Nucleus accumbens (tissue), 56 donors: ENCODE measurements around the gene APBB2.

Experiments
- DNase-seq, 56 donors: peaks; one replicate each; lab custom pipeline; 2025; lab: John Stamatoyannopoulos, UW

APBB2 gene

DNA sequence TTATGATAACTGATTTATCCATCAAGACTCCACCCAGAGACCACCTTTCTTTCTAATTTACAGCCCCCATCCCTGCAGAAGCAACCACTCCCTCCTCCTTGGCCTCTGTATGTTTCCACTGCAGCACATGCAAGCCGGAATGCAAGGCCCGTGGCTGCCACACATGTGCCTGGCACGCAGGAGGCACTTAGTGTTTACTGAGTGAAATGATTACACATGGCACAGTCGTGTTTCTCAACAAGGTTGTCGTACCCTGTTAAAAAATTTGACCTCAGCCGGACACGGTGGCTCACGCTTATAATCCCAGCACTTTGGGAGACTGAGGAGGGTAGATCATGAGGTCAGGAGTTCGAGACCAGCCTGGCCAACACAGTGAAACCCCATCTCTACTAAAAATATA is 104.3 kb downstream of the APBB2 start:
- DNase-seq, result no peak

DNA sequence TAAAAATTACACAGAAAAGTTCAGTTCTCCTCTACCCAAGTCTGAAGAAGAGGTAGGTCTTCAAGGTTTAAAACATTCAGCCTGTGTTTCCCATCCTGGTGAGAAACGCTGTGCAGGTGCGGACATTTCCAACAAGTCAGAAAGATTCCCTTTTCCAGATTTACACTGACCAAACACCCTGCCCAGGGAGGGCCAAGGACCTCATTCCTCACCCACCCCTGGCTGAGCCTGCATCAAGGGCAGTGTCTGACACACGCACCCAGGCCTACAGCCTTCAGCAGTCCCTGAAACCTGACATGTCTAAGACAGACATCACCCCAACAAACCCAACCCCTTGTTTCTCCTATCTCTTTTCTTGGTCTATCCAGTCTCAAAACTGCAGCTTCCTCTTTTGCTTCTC is 105.9 kb downstream of the APBB2 start:
- no peak for DNase-seq

DNA sequence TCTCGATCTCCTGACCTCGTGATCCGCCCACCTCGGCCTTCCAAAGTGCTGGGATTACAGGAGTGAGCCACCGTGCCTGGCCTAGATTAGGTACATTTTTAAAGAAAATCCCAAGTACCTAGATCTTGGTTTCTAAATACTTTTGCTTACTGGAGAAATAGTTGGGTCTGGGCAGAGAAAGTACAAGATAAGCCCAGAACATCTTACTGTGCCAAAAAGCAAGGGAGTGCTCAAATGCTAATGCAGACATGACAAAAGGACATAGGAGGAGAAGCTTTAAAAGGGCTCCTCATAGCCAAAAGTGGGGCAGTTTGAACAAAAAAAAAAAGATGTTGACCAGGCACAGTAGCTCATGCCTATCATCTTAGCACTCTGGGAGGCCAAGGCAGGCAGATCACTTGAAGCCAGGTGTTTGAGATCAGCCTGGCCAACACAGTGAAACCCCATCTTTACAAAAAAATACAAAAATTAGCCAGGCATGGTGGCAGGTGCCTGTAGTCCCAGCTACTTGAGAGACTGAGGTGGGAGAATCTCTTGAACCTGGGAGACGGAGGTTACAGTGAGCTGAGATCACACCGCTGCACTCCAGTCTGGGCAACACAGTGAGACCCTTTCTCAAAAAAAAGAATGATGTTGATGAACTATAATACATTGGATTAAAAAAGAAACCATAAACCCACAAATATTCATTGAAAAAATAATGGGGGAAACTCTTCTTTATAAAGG is 107.5 kb downstream of the APBB2 start:
- DNase-seq, result no peak

DNA sequence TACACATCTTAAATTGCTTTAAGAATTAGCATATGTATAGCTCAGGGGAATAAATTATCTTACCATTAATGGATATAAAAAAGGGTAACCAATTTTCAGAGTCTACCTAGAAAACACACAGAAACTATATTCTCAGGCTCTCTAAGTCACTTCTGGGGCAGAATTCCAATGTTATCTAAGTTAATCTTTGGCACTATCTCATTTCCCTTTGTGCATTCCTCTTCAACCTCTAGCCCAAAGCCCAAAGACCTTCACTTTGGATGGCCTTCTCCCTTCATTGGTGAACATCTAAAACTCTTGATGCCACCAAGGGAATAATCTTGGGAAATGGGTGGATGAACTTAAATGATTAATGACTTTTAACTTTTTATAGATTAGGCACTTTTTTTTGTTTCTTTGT is 108.3 kb downstream of the APBB2 start:
- DNase-seq, result no peak

DNA sequence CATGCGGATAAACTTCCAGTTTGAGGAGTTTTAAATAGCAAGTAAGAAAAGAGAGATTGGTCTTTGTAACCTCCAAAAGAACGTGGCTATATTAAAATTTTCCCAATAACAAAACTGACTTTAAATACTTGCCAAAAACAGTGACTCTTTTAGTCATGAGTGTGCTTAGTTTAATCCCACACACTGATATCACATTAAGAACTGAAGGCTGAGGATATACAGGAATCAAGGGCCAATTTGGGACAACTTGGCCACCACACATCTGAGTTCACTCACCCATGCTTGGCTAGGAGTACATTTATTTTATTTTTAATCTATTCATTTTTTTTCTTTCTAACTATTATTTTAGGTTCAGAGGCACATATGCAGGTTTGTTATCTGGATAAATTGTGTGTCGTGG is 110.2 kb downstream of the APBB2 start:
- no peak for DNase-seq

DNA sequence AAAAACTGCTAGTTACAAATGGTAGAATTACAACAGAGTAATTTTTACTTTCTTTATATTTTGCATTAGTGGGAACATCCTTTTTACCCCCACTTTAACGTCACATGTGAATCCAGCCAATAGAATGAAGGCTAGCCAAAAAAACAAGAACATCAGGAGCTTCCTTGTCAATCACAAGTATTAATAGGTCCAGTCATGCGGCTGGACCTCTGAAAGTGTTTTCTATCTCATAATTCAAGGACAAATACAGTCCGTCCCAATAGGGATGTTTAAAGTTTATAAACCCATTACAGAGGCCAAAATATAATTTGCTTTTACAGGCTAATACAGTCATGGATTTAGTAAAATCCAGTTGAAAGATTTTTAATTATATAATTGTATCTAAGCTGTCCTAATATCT is 110.7 kb downstream of the APBB2 start:
- no peak for DNase-seq

DNA sequence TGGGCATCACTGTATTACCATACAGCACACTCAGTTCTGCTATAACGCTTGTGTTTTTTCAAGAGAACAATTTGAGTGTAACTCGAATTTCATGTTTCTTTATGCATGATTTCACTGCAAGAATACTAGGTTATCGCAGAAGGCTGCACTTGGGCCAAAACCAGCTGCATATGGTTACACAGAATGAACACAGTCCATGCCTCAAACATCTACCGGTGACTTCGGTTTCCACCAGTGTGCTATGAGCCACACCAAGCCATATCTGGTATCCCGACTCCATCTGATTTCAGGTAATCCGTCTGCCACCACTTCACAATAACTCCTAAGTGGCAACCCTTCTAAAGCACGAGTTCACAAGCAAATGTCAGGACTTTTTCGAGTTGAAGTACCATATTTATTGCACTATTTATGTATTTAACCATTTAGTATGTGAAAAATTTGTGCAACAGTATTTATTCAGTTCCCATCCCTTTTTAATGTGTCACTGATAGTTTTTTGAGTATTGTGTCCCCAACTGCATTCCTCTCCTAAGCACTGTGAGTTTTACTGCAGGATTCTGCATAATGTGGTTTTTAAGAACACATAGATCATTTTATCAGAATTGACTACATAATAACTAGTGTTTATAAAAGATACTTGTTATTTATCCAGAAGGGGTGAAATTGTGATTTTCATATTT is 111.8 kb downstream of the APBB2 start:
- DNase-seq, result no peak

DNA sequence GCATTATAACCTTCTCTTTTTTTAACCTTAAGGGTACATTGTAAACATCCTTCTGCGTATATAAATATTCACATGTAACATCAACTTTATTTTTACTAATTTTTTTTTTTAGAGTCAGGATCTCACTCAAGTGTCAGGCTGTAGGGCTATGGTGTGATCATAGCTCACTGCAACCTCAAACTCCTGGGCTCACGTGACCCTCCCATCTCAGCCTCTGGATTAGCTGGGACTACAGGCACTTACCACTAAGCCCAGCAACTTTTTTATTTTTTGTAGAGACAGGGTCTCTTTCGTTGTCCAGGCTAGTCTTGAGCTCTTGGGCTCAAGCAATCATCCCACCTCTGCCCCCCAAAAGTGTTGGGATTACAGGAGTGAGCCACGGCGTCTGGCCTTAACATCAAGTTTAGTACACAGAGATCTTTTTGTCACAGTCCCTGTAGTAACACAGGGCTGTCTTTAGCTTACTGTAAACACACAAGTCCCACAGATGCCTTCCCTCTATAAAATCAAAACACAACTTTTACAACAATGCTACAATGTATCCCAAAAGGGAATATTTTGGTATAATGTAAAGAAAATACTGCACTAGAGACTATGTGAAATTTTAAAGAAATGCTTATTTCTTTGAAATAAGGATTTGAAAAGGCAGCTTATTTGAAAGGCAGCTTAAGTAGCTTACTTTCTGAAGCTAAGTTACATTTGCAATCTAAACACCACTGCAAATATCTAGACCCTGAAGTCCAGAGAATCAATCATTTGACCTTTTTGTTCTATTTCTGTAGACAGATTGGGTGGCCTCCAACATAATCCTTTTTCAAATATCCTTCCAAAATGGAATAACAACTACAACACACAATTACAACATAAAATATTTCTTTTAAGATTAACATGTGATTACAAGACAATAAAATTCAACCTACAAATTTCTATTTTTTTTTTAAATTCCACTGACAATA is 116.0 kb downstream of the APBB2 start:
- no peak for DNase-seq

DNA sequence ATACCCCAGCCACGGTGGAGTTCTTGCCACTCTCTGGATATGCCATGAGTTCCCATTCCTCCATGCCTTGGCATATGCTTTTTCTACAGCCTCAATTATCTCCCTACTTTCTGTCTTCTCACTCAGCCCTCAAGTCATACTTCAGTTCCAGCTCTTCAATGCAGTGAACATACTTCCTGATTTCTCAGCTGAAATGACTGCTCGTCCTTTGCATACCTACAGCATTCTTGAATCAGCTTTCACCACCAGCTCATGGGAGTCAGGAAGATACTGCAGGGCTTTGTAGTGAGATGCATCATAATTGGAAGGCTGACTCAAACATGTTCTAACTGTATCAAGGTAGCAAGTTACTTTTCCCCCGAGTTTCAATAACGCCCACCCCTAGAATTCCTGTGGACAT is 118.4 kb downstream of the APBB2 start:
- DNase-seq, result no peak

DNA sequence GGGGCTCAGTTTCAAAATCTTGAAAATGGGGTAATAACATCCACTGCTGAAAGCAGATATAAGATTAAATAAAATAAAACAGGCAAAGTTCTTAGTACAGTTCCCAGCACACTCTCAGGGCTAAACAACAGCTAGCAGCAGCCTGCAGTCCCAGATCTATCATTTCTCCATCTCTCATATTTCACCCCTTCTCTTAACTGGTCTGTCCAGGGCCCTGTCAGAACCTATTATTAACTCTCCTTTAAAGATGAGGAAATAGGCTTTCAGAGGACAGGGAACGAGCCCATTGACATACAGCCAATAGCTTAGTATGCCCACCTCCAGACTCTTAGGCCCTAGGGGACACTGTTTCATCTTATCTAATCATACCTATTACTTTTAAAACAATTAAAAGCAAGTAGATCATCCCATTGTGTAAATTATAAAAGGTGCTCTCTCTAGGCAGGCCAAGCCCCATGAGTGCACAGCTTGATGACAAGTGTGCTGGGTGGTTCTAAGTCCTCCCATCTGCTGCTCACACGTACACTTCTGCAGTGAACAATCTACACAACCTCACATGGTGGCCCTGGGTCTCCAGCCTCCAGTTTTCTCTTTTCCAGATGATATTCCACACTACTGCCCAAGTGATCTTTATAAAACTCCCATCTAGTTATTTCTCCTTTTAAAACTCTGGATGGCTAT is 119.0 kb downstream of the APBB2 start:
- DNase-seq, result no peak

DNA sequence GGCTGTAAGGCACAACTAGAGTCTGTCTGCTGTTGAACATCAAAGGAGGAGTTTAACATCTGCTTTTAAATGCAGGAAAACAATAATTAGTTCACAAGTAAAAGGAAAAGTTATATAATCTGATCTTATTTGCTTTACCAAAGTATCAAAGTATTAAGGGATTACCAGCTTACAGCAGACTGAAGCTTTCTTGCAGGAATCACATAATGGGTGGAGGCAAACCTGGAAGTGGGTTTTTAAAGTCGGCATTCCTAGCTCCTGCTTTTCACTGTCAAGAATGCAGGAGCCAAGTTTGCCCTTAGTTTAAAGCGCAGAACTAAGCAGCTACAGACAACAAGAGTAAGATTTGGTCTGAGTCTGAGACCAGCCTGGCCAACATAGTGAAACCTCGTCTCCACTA is 122.2 kb downstream of the APBB2 start:
- no peak for DNase-seq

DNA sequence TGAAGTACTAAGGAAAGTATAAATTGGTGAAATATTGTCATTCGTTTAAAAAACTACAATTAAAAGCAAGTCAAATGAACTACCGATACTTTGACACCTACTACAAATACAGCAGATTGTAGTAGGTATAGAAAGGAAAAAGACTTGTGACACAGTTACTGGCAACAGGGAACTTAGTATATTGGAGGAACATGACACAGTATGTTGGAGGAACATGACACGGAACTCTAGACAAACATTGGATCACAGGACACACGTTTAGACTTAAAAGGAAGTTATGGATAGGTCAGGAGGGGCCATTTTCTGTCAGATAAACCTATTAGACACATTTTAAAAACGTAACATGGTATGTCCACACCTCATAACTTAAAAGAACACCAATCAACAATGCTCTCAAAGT is 132.5 kb downstream of the APBB2 start:
- no peak for DNase-seq

DNA sequence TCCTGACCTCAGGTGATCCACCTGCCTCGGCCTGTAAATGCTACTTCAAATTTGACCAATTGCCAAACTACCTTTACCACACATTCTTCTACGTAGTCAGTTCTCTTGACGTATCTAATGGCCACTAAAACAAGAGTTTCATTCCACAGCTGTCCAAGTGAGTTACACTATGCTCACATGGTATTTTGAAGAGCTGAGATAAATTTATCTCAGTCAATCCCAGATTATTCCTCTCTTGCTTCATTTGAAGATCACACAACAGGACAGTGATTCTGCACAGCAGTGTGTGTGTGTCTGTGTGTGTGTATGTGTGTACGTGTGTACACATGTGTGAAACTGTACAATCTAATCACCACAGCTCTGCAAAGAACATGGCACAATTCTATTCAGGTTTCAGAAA is 133.4 kb downstream of the APBB2 start:
- no peak for DNase-seq

DNA sequence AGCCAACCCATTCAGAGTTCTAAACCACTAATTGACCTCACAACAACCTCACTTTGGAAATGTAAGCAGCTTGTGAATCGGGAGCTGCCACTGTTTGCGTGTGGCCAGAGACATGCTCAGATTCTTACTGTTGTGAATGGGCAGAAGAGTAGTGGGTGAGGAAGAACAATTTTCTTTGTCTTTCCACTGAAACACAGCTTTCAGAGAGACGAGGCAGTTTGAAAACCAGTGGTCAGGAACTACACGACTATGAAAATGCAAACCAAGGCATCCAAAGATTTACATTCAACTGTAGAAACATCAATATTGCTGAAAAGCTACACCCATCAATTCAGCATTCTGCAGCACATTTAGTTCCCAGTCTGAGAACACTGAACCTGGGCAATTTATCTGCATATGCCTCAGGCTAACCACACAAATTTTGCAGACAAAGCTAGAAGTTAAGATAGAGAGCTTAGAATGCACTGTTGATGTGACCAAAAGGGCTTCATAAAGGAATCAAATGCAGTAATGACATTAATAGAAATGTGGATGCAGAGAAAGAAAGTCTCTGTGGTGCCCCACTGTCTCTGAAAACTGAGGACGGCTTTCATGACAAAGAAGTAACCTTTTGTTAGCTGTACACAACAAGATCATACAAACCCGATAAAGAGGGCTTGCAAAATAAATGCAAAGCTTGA is 134.3 kb downstream of the APBB2 start:
- peak in 8 of 56 donors; percentile 11 to 54 (median 36) for DNase-seq

DNA sequence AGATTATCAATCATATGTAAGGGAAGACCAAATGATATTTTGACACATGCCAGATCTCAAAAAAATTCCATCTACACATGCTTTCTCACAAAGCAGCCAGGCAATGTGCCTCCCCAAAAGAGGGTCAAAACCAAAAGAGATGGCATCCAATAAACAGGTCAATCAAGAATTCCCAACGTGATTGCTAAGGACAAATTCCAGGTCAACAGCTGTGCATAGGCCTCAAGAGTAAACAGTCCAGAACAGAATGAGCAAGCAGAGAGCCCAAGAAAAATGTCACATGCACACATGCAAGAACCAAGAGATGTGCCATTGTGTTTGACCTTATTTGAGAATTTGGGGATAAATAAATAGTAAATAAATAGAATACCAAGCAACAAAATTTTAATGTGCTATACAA is 136.7 kb downstream of the APBB2 start:
- no peak for DNase-seq

DNA sequence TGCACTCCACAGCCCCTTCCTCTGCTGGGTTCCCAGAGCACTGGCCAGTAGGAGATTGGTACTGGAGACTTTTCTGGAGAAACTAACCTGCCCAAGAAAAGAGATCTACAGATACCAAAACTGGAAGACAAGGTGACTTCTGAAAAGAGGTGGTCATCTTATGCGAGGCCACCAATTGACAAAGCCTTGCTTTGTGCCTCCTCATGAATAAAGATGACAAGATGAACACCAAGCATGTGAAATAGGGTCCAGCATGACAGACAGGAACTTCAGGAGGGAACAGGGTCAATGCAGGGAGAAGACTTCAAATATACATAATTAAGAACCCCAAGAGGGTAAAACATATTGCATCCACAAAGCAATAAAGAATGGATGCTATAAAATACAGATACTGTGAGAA is 137.9 kb downstream of the APBB2 start:
- DNase-seq, result no peak

DNA sequence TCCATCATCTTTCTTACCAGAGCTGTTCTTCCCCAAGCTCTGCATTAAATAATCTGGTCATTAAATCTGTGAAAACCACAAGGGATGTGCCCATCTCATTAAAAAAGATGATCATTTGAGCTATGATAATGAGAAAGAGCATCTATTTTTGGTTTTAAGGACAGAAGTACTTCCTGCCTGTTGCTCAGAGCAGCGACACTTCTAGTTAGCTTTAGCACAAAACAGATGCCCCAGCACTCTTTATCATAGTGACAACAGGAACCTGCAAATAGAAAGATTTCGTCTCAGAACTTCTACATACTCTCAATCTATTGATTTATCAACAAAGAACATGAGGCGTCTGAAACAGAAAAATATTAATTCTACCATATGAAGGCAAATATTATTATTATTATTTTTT is 140.1 kb downstream of the APBB2 start:
- no peak for DNase-seq

DNA sequence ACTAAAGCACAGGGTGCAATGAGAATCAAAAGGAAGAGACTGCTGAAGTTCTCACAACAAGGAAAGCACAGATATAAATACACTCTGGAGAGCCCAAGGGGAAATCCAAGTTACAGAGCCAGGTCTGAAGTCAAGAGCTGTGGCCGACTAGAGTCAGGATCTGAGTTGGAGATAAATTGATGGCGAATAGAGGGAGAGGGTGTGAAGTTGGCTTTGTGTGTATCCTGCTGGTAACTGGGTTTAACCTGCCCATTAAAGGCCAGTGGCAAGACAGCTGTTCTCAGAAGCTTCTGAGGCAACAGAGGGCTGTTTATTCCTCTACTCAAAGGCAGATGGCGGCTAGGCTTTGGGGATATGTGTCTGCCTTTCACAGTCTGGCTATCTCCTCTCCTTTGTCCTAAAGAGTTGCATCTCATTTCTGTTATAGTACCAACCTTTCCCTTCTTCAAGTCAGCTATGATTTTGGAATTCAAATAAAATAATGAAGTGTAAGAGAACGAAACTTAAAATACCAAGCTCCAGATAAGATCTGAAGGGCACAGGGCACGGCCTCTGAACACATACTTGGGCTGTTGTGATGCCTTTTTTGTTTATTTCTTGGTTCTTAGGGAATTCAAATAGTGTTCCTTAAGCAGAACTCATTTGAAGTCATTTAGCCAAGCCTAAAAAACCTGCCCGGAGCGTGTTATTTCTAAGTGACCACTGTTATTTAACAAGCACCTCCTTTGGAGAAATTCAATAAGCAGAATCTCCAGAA is 142.1 kb downstream of the APBB2 start:
- DNase-seq, result peak in 24 of 56 donors; percentile 5 to 45 (median 22)

DNA sequence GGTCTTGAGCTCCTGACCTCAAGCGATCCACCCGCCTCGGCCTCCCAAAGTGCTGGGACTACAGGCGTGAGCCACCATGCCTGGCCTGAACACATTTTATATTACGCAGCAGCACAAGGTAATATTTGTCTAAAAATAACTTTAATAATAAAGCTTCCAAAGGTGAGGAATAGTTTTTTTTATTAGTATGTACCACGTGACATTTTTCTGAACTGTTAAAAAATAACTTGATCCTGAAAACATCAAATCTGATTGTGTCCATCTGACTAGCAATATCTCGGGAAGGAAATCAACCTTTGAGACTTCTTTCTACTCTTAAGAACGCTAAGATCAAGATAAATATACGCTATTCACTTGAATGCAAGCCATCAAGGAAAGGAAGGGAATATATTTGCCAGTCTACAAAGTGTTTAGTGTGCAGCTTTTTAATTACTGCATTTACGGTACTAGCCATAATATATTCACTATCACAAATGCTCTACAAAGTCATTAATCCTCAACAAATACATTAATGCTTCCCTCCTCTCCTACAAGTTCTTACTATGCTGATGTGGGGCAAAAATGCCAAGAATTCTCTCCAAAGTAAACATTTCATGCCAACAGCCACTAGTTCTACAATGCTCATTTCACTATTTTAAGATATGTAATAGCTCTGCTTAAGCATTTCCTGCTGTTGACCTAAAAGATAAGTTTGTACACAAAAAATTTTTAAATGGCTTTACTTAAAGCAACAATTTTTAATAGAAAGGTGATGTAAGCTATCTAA is 143.6 kb downstream of the APBB2 start:
- DNase-seq, result no peak
